Suprapubic skin (tissue), 3 donors: ENCODE results near the gene TBC1D32.

Source experiments
- CTCF ChIP-seq, 2 donors: fragments of 200-600 bp in 1 of 2; fragments of 450-650 bp in 1 of 2; sonication (generic) in 1 of 2; IDR thresholded peaks; one replicate each; pipeline ENCODE4 v1.5.1; 2016 to 2019; ENCODE audit warnings: antibody characterized with exemption in 2 of 2, mild to moderate bottlenecking in 1 of 2, moderate library complexity in 1 of 2
- EP300 ChIP-seq: sonication (generic); formaldehyde crosslinking; IDR thresholded peaks from one replicate; pipeline ENCODE4 v1.6.1; 2017; ENCODE audit warnings: antibody characterized with exemption

GRCh38 chr6:121188356-121188755 lies 145.9 kb downstream of the TBC1D32 start:
- TF ChIP-seq CTCF (IDR thresholded peaks at IDR 0.05) (no peak), EP300 (no peak)
